ENCODE measurements around the gene ARHGAP26.

Gene ARHGAP26

GRCh38 chr5:142811866-142812557, 41.8 kb downstream of the ARHGAP26 start:
- DNase-seq (ENCODE audit: low read depth in 1 of 2, low spot score in 1 of 2) = no peak

- DNase-seq (ENCODE audit: low read depth in 1 of 2, low spot score in 1 of 2) = no peak
Measured at GRCh38 chr5:142813220-142813619, 43.0 kb downstream of the ARHGAP26 start.

- no peak for DNase-seq (ENCODE audit: low read depth in 1 of 2, low spot score in 1 of 2)
Measured at GRCh38 chr5:142814122-142814521, 43.9 kb downstream of the ARHGAP26 start.

- DNase-seq (ENCODE audit: low read depth in 1 of 2, low spot score in 1 of 2) = no peak
Measured at GRCh38 chr5:142815469-142815868, 45.3 kb downstream of the ARHGAP26 start.

- DNase-seq (ENCODE audit: low read depth in 1 of 2, low spot score in 1 of 2) = no peak
Measured at GRCh38 chr5:142816531-142817430, 46.6 kb downstream of the ARHGAP26 start.

GRCh38 chr5:142817949-142818431, 47.8 kb downstream of the ARHGAP26 start:
- no peak for DNase-seq (ENCODE audit: low read depth in 1 of 2, low spot score in 1 of 2)

GRCh38 chr5:142819292-142819691, 49.1 kb downstream of the ARHGAP26 start:
- no peak for DNase-seq (ENCODE audit: low read depth in 1 of 2, low spot score in 1 of 2)

GRCh38 chr5:142819825-142820224, 49.6 kb downstream of the ARHGAP26 start:
- DNase-seq (ENCODE audit: low read depth in 1 of 2, low spot score in 1 of 2) = no peak

GRCh38 chr5:142820447-142820846, 50.3 kb downstream of the ARHGAP26 start:
- no peak for DNase-seq (ENCODE audit: low read depth in 1 of 2, low spot score in 1 of 2)

GRCh38 chr5:142821034-142821732, 51.0 kb downstream of the ARHGAP26 start:
- DNase-seq (ENCODE audit: low read depth in 1 of 2, low spot score in 1 of 2) = no peak

GRCh38 chr5:142821733-142822487, 51.7 kb downstream of the ARHGAP26 start:
- DNase-seq (ENCODE audit: low read depth in 1 of 2, low spot score in 1 of 2) = peak in 1 of 2 donors; percentile 27

GRCh38 chr5:142823126-142823525, 52.9 kb downstream of the ARHGAP26 start:
- DNase-seq (ENCODE audit: low read depth in 1 of 2, low spot score in 1 of 2) = no peak

- DNase-seq (ENCODE audit: low read depth in 1 of 2, low spot score in 1 of 2) = no peak
Measured at GRCh38 chr5:142823806-142824205, 53.6 kb downstream of the ARHGAP26 start.

GRCh38 chr5:142824391-142824790, 54.2 kb downstream of the ARHGAP26 start:
- DNase-seq (ENCODE audit: low read depth in 1 of 2, low spot score in 1 of 2) = no peak

- no peak for DNase-seq (ENCODE audit: low read depth in 1 of 2, low spot score in 1 of 2)
Measured at GRCh38 chr5:142825378-142826089, 55.4 kb downstream of the ARHGAP26 start.

GRCh38 chr5:142826093-142826492, 55.9 kb downstream of the ARHGAP26 start:
- DNase-seq (ENCODE audit: low read depth in 1 of 2, low spot score in 1 of 2) = no peak

GRCh38 chr5:142826741-142827492, 56.7 kb downstream of the ARHGAP26 start:
- no peak for DNase-seq (ENCODE audit: low read depth in 1 of 2, low spot score in 1 of 2)

- no peak for DNase-seq (ENCODE audit: low read depth in 1 of 2, low spot score in 1 of 2)
Measured at GRCh38 chr5:142827934-142828576, 57.9 kb downstream of the ARHGAP26 start.
